ENCODE measurements around the gene TCF7. TPM values are rescaled to one million over a fixed set of nuclear protein-coding genes. Genes with fewer than 3 reads are reported as not detected.
A peak's percentile ranks its signal among the peaks of the same experiment; 100 is the strongest.

Gene TCF7
- total RNA-seq, 6 experiments from 2014 or later = 0.99 to 3.9 (median 3.2) TPM

GRCh38 chr5:134131165-134131564 lies 16.7 kb downstream of the TCF7 start:
- peaks cover 2% of the 10 kb centered on the region; the same call in 1 of the 2 replicates for H3K27me3 Mint-ChIP-seq (ENCODE audit: insufficient read depth)
- H3K27ac Mint-ChIP-seq = no peak overlapping the region
- no peaks in the 10 kb centered on the region for H3K9me3 Mint-ChIP-seq
- H3K36me3 Mint-ChIP-seq (ENCODE audit: low read depth) = peaks cover 10% of the 10 kb centered on the region
- no peak for DNase-seq
- H3K4me1 Mint-ChIP-seq (ENCODE audit: low read depth) = peaks cover 8% of the 10 kb centered on the region
- no peak overlapping the region for H3K4me3 Mint-ChIP-seq
- no peak for TF ChIP-seq CTCF (IDR thresholded peaks at IDR 0.05)

GRCh38 chr5:134131578-134132350 lies 17.3 kb downstream of the TCF7 start:
- no peak for TF ChIP-seq CTCF (IDR thresholded peaks at IDR 0.05)
- H3K36me3 Mint-ChIP-seq (ENCODE audit: low read depth) = peaks cover 10% of the 10 kb centered on the region
- no peak for DNase-seq
- H3K27me3 Mint-ChIP-seq (ENCODE audit: insufficient read depth) = peaks cover 2% of the 10 kb centered on the region; the same call in 1 of the 2 replicates
- H3K27ac Mint-ChIP-seq = no peak overlapping the region
- H3K4me1 Mint-ChIP-seq (ENCODE audit: low read depth) = 0 out of 2 replicates have a peak, but pooled peaks cover 5% of the 10 kb centered on the region
- no peak overlapping the region for H3K4me3 Mint-ChIP-seq
- no peaks in the 10 kb centered on the region for H3K9me3 Mint-ChIP-seq

- peaks cover 2% of the 10 kb centered on the region; the same call in 1 of the 2 replicates for H3K27me3 Mint-ChIP-seq (ENCODE audit: insufficient read depth)
- H3K36me3 Mint-ChIP-seq (ENCODE audit: low read depth) = peaks cover 10% of the 10 kb centered on the region
- no peaks in the 10 kb centered on the region for H3K9me3 Mint-ChIP-seq
- no peak overlapping the region for H3K4me3 Mint-ChIP-seq
- peaks cover 3% of the 10 kb centered on the region; the same call in 1 of the 2 replicates for H3K4me1 Mint-ChIP-seq (ENCODE audit: low read depth)
- DNase-seq = no peak
- H3K27ac Mint-ChIP-seq = no peak overlapping the region
- peak; percentile 23; the same call in 1 of the 2 replicates for TF ChIP-seq CTCF (IDR thresholded peaks at IDR 0.05)
Measured at GRCh38 chr5:134132372-134133187, 18.1 kb downstream of the TCF7 start.

GRCh38 chr5:134133188-134133994 lies 18.9 kb downstream of the TCF7 start:
- H3K27me3 Mint-ChIP-seq (ENCODE audit: insufficient read depth) = peaks cover 2% of the 10 kb centered on the region; the same call in 1 of the 2 replicates
- peaks cover 10% of the 10 kb centered on the region for H3K36me3 Mint-ChIP-seq (ENCODE audit: low read depth)
- H3K4me1 Mint-ChIP-seq (ENCODE audit: low read depth) = peaks cover 10% of the 10 kb centered on the region
- no peak for DNase-seq
- no peak for TF ChIP-seq CTCF (IDR thresholded peaks at IDR 0.05)
- no peak overlapping the region for H3K4me3 Mint-ChIP-seq
- no peak overlapping the region for H3K27ac Mint-ChIP-seq
- no peaks in the 10 kb centered on the region for H3K9me3 Mint-ChIP-seq

- Mint-ChIP-seq H3K4me3 (no peak overlapping the region), H3K36me3 (ENCODE audit: low read depth) (peaks cover 10% of the 10 kb centered on the region), H3K27ac (no peak overlapping the region), H3K9me3 (no peaks in the 10 kb centered on the region), H3K27me3 (ENCODE audit: insufficient read depth) (peaks cover 2% of the 10 kb centered on the region), H3K4me1 (ENCODE audit: low read depth) (peaks cover 16% of the 10 kb centered on the region)
- DNase-seq = no peak
- TF ChIP-seq CTCF (IDR thresholded peaks at IDR 0.05) = no peak
Measured at GRCh38 chr5:134133995-134134541, 19.6 kb downstream of the TCF7 start.

Data from HFFc6 (cell line).